ENCODE results near the gene SH3BGRL2.

SH3BGRL2 gene

DNA sequence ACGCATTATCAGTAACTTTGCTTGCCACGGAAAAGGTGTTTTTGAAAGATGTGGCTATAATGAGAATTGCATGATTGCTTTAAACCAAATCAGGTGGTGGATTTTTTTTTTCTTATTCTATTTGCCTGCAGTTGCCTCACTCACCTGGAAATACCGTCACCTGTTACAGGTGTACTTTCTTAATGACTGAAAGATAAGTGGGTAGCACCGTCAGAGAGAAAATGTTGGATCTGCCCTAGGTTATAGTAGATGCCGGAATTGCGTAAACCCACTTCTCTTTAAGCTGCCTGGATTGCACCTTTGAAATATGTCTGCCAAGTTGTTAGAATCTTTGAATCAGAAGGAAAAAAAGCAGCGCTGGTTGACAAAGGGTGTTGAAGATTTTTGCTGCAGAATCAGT is 68.5 kb downstream of the SH3BGRL2 start:
- no peak for DNase-seq (ENCODE audit: low spot score)

DNA sequence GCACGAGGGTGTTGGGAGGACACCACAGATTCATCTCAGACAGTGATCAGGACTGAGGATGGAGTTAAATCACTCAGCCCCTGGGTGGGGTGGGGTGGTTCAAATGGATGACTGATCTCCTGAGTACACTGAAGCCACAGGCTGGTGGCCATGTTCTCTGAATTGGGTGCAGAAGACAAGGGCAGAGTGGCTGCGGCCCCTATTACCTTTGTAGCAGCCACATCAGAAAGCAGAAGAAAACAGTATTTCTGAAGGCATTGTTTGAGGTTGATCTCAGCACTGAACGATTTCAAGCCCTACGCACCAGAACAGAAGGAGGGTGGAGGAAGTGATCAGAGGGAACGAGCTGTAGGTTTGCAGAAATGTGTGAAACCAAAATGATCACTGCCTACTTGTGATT is 71.6 kb downstream of the SH3BGRL2 start:
- DNase-seq (ENCODE audit: low spot score) = no peak

DNA sequence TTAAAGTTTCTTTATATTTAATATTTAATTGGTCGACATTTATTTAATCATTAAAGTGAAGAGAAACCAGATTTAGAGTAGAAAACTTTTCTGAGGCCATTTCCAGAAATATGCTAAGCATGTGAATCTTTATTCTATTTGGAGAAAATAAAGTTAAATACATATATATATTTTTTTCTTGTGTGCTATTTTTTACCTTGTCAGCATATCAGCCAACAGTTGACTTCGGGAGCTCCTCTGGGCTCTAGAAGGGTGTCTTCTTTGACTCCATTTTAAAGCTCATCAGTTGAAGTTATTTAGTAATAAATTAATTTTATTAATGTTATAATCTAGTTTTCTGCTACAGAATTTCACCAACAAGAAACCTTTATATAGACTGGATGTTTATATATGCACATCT is 73.1 kb downstream of the SH3BGRL2 start:
- DNase-seq (ENCODE audit: low spot score) = no peak

DNA sequence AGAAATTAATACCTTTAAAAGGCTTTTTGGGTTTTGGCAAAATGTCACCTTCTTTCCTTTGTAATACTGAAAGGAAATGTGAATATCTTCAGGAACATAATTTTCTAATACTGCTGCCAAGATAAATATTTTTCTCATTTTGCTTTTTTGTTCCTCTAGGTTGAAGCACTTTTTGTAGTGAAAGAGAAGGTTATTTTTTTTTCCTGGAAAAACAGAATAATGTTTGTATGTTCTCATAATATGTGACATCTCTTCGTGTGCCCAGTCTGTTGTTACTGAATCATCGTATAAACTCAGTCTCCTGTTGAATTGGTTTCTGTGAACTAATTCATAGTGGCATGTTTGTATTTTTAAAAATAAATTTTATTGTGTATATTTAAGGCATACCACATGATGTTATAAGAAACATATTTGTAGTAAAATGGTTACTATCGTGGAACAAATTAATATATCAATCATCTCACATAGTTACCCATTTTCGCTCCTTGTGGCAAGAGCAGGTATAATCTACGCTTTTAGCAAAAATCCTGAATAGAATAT is 74.4 kb downstream of the SH3BGRL2 start:
- no peak for DNase-seq (ENCODE audit: low spot score)

DNA sequence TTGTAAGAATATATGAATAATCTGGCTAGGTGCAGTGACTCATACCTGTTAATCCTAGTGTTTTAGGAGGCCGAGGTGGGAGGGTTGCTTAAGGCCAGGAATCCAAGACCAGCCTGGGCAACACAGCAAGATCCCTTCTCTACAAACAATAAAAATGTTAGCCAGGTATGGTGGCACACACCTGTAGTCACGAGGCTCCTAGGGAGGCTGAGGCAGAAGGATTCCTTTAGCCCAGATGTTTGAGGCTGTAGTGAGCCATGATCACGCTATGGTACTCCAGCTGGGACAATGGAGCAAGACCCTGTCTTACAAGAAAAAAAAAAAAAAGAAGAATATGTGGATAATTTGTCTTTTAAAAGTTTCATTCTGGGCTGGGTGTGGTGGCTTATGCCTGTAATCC is 75.4 kb downstream of the SH3BGRL2 start:
- DNase-seq (ENCODE audit: low spot score) = no peak

DNA sequence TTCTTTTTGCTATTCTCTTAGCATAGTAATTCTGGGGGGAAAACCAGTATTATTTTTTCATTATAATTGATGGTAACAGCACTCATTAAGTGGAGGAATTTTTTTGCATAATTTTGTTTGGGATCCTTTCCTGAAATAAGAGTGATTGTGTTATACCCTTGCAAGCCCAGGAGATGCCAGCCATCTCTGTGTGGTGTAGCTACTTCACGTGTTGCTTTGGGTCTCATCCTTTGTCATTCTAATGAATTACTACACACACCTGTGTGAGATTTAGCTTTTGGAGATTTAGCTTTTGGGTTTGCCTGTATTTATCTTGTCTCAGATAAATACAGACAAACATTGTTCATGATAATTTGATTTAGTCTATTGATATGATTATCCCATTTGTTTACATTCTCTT is 76.5 kb downstream of the SH3BGRL2 start:
- DNase-seq (ENCODE audit: low spot score) = no peak

DNA sequence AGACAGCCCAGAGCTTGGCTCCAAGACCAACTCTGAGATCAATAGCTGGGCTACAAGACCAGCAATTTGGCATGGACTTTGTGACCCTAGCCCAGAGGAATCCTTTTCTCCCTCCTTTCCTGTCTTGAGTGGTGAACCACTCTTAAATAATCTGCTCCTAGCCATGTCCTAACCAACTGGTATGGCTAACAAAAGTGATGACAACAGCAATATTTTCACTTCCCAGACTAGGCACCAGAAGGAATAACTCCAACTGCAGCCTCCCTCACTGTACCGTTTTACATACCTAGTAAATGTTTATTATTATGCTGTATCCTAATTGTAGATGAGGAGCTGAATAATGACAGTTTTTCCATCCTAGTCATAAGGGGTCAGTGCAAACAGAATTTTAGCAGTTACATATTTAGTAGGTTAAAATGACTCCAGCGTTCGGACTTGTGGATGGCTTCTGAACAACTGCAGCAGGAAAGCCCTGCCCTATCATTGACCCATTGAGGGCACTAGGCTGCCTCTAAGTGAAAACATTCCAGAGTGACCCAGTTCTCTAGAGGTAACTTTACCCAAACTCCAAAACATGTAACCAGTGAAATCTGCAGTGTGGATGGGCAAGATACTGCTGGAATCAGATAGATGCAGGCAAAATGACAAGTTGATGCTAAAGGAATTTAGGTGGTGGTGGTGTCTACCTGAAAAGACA is 77.1 kb downstream of the SH3BGRL2 start:
- no peak for DNase-seq (ENCODE audit: low spot score)

DNA sequence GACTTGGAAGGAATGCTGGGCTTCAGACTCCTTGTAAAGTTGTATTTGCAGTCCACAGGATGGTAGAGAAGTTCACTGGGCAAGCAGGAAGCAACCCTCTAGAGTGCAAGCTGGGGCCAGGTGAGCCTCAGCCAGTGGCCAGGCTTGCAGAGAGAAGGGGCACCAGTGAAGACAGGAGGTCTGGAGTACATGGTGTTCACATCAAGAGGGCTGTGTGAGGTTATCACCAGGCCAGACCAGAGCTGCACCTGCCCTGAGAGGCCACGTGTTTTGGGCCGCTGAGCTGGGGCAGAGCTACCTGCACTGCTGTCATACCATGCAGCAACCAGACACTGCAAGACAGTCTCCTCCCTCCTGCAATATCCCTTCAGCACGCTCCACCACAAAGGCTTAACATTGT is 79.0 kb downstream of the SH3BGRL2 start:
- DNase-seq (ENCODE audit: low spot score) = no peak

DNA sequence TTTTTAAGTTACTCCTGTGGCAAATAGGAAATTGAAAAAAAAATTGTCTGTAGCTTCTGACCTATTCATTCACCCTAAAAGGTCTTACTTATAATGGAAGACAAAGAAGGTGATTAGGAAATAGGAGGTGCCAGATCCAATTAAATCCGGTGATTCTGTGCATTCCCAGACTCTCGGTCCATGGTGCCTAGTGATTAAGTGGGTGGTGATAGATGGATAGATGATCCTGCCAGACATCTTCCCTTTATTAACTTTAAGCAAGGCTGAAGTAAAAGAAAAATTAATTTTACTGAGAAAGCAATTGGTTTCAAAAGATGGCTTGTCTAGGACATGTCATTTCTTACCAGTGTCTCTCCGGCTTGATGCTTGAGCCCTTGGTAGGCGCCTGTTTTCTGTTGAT is 80.0 kb downstream of the SH3BGRL2 start:
- no peak for DNase-seq (ENCODE audit: low spot score)

DNA sequence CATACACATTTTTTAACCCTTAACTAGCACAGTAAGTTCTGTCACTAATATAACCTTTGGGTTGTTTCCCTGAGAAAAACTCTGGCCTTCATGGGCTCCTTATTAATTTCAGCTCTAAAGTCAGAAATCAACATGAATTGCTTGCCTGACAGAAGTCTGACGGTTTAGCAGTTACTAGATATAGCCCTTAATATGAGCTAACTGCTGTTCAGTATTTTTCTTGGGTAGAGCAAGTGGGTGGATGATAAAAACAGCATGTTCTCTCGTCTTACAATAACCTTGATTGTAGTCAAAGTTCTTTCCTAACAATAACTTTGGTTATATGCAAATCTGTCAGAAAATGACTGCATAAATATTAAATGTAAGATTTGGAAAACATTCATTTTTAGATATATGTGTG is 81.0 kb downstream of the SH3BGRL2 start:
- no peak for DNase-seq (ENCODE audit: low spot score)

DNA sequence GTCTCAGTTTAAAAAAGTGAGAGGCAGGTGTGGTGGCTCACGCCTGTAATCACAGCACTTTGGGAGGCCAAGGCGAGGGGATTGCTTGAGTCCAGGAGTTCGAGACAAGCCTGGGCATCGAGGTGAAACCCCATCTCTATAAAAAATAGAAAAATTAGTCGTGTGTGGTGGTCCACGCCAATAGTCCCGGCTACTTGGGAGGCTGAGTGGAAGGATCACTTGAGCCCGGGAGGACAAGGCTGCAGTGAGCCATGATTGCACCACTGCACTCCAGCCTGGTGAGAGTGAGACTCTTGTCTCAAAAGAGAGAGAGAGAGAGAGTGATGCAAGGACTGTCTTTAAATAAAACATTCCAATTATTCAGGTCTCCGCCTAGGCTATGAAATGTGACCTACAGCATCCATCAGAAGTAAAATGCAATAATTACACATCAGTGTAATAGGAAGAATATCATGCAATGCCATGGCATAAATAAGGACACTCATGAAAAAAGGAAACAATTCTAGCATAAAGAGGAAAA is 81.5 kb downstream of the SH3BGRL2 start:
- DNase-seq (ENCODE audit: low spot score) = no peak

DNA sequence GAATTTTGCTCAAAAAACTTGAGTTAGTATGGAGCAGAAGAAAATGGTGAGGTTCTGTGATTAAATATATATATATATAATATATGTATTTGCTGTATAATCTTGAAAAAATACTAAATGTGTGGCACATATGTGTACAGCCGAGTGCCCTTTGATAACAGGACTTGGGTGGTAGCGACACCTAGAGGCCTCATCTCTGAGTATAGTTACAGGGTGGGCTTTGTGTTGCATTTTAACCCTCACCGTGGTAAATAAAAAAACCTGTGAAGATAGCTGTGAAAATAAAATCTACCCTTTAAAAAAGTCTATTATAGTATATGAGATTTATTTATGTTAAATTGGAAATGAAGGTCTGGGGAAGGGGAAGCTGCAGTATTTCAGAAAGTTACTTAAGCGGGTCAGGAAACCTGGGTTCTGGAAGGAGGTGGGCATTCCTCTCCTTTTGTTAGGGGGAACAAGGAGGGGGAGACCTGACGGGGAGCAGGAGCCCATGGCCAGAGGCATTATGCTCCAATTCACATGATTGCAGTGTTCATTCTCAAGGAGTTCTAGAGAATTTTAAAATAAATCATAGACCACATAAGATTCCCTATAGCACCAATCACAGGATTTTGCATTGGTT is 82.7 kb downstream of the SH3BGRL2 start:
- DNase-seq (ENCODE audit: low spot score) = peak; percentile 14

DNA sequence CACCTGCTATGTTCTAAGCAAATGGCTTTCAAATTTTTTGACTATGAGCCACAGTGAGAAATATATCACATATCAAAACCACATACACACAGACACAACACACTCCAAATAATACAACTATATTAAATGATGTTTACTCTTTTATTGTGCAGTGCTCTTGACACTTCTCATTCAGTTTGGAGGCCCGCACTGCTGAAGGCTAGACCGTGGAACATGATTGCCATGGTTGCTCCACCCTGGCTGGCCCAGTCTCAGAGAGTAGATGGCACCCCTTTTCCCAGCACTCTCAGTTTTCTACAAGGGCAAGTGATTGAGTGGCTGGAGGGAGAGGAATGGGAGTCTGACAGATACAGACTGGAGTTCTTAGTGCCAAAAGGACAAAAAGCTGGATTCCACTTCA is 86.9 kb downstream of the SH3BGRL2 start:
- DNase-seq (ENCODE audit: low spot score) = no peak

DNA sequence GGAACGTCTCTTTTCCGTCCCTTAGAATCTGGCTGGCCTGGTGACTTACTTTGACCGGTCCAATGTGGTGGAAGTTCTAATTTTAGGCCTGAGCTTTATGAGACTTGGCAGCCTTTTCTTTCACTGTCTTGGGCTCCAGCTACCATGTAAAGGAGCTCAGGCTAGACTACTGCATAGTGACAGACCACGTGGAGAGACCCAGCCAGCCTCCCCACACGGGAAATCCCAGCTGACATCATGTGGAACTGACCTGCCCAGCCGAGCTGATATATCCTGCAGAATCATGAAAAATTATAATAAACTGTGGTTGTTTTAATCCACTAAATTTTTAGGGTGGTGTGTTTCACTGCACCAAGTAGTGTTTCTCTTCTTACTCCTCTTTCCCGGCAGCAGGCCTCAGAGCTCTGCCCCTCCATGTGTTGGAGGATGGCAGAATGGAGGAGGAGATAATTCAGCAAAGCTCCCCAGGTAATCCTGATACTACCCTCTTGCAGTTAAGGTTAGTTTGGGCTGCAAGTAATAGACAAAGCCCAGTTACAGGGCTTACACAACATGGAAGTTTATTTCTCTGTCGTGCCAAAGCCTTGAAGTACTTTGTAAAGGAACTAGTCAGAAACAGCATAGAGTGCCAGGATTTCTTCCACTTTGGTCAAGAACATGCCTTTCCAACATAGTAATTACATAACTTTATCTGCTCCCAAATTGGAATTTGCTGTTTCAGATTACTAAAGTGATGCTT is 87.5 kb downstream of the SH3BGRL2 start:
- no peak for DNase-seq (ENCODE audit: low spot score)

DNA sequence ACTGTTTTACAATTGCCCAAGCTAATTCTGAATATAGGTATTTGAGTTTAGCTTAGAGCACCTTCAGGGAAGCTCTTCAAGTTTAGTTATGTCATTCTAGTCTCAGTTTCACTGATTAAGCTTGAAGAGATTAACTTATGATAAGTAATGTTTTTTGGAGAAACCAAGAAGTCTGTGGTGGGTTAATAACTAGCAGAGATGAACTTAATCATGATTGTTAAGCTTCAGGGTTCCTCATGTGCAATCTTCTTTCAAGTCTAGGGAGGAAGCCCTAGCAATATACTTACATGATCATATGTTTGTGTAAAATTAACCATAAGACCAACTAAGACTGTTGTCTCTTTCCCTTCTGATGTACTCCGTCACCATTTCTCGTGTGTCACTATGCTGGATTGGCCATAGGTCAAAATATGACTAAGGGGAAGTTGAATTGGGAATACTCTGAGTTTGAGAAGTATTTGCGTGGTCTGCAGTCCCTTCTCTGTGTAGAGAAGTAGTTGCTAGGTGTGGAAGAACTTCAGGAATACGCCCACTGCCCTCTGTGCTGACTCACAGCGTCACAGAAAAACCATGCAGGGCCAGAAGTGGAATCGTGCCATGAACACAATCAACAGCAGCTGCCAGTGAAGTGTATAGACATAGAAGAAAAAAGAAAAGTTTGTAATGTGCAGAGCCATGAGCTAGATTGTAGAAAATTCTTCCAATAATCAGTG is 88.3 kb downstream of the SH3BGRL2 start:
- DNase-seq (ENCODE audit: low spot score) = peak; percentile 14

DNA sequence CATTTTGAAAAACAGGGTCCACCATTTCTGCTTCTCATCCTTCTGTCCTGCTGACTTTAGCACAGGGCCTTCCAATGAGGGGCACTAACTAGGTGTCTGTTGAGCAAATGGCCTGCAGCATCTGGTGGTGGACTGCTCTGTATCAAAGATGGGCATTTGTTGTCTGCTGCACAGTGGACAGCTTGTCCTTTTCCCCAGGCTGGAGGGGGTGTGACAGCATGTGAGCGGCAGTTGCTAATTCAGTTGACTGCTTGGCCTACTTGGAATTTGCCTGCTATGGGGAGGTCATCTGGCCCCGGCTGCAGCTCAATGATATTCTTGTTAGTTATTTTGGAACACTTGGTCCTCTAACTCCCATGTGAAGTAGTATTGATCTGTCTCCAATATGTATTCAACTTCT is 93.7 kb downstream of the SH3BGRL2 start:
- no peak for DNase-seq (ENCODE audit: low spot score)

DNA sequence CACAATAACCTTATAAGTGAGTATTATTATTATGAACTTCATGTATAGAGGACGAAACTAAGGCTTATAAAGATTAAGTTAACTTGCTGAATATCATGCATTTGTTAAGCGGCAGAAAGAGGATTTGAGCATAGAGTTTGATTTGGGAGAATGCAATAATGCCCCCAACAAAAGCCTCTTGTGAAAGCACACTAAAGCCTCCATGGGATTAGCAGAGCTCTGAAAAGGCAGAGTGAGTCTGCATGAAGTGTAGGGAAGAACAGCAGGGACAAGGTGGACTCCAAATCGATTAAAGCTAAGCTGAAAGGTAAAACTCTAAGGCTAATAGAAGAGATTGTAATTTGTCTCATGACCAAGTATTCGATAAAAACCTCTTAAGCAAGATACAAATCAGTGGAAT is 100.3 kb downstream of the SH3BGRL2 start:
- no peak for DNase-seq (ENCODE audit: low spot score)

DNA sequence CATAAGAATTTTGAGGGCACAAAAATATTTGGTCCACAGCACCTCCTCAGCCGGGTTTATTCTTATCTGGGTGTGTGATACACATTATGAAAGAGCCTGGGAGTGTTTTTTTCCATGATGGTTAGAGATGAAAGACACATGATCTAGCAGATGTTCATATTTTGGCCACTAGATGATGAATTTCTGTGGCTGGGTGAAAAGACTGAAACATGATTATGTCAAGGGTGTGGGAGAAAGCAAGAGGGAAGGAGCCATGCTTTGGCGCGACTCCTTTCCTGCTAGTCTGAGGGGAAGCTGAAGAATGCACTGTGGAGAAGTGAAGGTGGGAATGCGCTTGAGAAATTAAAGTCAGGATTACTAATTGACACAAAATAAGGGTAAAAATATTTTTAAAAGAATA is 102.3 kb downstream of the SH3BGRL2 start:
- no peak for DNase-seq (ENCODE audit: low spot score)

DNA sequence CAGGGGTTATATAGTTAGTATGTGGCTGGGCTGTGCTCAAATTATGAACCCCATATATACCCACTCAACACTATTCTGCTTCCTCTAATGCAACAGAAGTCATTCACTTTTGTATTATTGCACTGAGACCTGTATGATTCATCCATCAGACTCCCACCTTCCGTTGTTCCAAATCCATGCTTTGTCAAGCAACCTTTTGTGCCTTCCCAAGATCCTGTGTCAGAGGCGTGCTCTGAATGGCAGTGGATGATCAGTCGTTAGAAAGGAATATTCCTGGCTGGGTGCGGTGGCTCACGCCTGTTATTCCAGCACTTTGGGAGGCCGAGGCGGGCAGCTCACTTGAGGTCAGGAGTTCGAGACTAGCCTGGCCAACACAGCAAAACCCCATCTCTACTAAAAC is 103.2 kb downstream of the SH3BGRL2 start:
- no peak for DNase-seq (ENCODE audit: low spot score)

DNA sequence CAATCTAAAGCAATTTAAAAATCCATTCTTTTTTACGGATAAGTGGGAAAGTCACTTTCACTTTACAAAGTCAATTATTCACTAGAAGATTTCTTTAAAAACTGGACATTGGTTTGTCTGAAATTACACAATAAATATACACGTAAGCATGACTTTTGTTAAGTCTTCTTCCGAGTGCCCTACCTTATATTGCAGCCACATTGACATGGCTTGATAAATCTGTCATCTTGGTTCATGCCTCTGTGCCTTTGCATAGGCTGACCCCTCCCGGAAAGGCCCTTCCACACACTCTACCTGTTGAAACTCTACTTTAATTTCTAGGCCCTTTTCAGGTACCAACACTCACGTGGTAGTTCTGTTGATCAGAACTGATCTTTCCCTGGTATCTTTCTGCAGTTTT is 104.1 kb downstream of the SH3BGRL2 start:
- DNase-seq (ENCODE audit: low spot score) = no peak

DNA sequence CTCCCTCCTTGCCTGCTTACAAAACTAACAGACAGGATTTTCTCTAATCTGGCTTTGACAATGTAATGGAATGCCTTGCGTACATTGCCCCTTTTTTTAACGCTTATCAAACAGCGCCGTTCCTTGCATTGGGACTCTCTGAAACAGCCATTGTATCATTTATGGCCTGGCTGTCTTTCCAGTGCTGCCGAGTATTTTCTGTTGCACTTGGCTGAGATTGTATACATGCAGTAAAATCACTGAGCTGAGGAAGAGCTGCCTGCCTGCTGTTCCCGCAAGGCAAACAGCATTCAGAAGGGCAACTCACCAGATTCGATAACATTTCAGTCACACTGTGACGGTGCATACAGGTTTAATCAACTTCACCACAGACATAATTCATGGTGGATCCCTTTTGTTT is 106.0 kb downstream of the SH3BGRL2 start:
- DNase-seq (ENCODE audit: low spot score) = no peak

DNA sequence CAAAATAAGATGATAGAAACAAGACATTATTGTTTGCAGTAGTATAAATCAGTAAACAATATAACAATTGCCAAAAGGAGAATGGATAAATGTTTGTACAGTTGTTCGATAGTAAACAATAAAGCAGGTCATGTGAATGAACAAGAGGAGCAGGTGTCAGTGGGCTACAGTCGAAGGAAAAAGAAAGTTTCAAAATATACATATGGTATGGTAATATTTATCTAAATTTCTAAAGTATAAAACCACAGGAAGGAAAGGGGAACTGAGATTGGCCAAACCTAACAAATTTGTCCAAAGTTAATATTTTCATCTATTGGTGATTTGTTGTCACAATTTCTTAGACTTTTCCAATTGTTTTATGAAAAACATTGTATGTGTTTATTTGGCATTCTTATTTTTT is 110.9 kb downstream of the SH3BGRL2 start:
- DNase-seq (ENCODE audit: low spot score) = no peak

Measured in hepatic stellate cell (primary cell).